Activated naive CD8-positive, alpha-beta T cell treated with anti-CD3 and anti-CD28 coated beads, Interleukin-2, amount 10 ng/mL, durations not matched to agents 7 days and 5 days (primary cell): ENCODE results near the gene APOL2. TPM values are rescaled to one million over a fixed set of nuclear protein-coding genes. Genes with fewer than 3 reads are reported as not detected.
A peak's percentile ranks its signal among the peaks of the same experiment; 100 is the strongest.
"Not testable (repeated sequence)": the region's sequence is repeated elsewhere in the genome, so short reads cannot be mapped to it uniquely, and the experiment has no call there.

Experiments used
- ATAC-seq: fragments of 150-1000 bp; cut with Tn5 transposase; one replicate; pipeline ENCODE4 v1.10.0; 2021; ENCODE audit warnings: low read depth, moderate library complexity
- POLR2A ChIA-PET: fragments of 350-600 bp; sonication (Branson Sonifier 250); formaldehyde crosslinking; loops from one replicate; lab custom pipeline; 2021; ENCODE audit warnings: antibody characterized with exemption; lab: Charles Lee
- DNase-seq: peaks from one replicate; pipeline ENCODE4 v3.0.0; 2021
- H3K27ac Mint-ChIP-seq: one replicate; pipeline ENCODE4 v1.8.0; 2022; ENCODE audit warnings: mild to moderate bottlenecking, mixed read lengths
- H3K27me3 Mint-ChIP-seq: one replicate; pipeline ENCODE4 v1.8.0; 2022; ENCODE audit warnings: mild to moderate bottlenecking, moderate library complexity, mixed read lengths
- H3K36me3 Mint-ChIP-seq: one replicate; pipeline ENCODE4 v1.8.0; 2021; ENCODE audit warnings: mild to moderate bottlenecking, mixed read lengths
- H3K4me1 Mint-ChIP-seq: one replicate; pipeline ENCODE4 v1.8.0; 2021; ENCODE audit warnings: mixed read lengths
- H3K4me3 Mint-ChIP-seq: one replicate; pipeline ENCODE4 v1.8.0; 2022; ENCODE audit warnings: mild to moderate bottlenecking, moderate library complexity, mixed read lengths
- H3K9me3 Mint-ChIP-seq: one replicate; pipeline ENCODE4 v1.8.0; 2021; ENCODE audit warnings: mixed read lengths
- total RNA-seq, 2 experiments: library from RNA; stranded (reverse); gene quantifications; one replicate each; pipeline ENCODE4 v1.2.3, GENCODE V29; 2021

APOL2 gene
- total RNA-seq, 2 experiments from 2014 or later: 77.8 to 85.0 TPM

DNA sequence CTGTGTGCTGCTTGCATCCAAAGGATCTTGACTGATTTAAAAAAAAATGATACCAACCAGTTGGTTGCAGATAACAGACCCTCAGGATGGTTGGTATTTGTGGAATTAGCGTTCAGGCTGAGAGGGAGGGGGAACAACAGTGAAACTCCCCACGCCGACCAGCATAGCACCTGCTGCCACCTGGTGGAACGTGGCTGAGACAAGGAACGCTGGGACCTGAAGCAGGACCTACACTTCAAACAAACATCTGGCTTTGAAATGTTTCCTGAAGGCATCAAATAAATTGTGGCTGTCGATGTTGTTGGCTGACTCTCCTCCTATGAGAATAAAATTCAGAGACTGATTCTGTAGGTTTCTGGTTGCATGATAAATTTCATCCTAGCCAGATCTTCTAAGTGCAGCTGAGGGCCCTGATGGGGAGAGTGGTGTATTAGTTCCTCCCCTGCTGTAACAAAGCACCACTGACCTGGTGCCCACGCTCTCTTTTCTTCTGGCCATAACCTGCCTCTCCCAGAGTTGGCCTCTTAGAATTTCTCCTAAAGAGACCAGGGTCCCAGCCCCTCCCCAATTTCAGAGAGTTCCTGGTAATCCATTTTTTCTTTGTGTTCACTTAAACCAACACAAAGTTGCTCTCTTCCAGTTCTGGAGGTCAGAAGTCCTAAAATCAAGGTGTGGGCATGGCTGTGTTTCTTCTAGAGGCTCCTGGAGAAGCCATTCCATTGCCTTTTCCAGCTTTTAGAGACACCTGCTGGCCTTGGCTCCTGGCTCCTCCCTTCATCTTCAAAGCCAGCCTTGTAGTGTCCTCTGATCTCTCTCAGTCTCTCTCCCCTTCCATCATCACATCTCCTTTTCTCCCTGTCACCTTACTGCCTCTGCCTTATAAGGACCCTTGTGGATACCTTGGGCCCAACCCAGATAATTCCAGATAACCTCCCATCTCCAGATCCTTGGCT is 17.3 kb downstream of the APOL2 start:
- H3K27ac Mint-ChIP-seq: peak overlapping the region; percentile 9

DNA sequence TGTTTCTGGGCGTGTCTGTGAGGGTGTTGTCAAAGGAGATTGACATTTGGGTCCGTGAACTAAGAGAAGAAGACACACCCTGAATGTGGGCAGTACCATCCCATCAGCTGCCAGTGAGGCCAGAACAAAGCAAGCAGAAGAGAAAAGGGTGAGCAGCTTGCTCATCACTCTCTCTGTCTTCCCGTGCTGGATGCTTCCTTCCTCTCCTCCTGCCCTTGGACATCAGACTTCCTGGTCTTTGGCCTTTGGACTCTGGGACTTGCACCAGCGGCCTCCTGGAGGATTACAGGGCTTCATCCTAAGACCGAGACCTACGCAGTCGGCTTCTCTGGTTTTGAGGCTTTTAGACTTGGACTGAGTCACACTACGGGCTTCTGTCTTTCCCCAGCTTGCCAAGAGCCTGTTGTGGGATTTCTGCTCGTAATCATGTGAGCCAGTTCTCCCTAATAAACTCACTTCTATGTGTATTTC is 18.8 kb downstream of the APOL2 start:
- Mint-ChIP-seq H3K36me3 (peaks cover 2% of the 10 kb centered on the region), H3K27ac (no peak overlapping the region), H3K4me1 (peaks cover 2% of the 10 kb centered on the region), H3K9me3 (no peaks in the 10 kb centered on the region), H3K27me3 (peaks cover 42% of the 10 kb centered on the region), H3K4me3 (no peak overlapping the region)
- ATAC-seq (no peak), DNase-seq (no peak)
- POLR2A ChIA-PET: no interaction called here

More for the DNA sequence above, 17.3 kb downstream of the APOL2 start:
- POLR2A ChIA-PET: no interaction called here
- DNase-seq: peak; percentile 59
- Mint-ChIP-seq H3K36me3 (peaks cover 10% of the 10 kb centered on the region), H3K4me1 (peaks cover 2% of the 10 kb centered on the region), H3K27me3 (peaks cover 31% of the 10 kb centered on the region), H3K4me3 (peak overlapping the region; percentile 54), H3K9me3 (no peaks in the 10 kb centered on the region)
- ATAC-seq: peak; percentile 86

- Mint-ChIP-seq H3K36me3 (no peaks in the 10 kb centered on the region), H3K9me3 (no peaks in the 10 kb centered on the region), H3K27me3 (peaks cover 49% of the 10 kb centered on the region), H3K4me1 (peaks cover 2% of the 10 kb centered on the region), H3K4me3 (no peak overlapping the region), H3K27ac (no peak overlapping the region)
- POLR2A ChIA-PET: no interaction called here
- no peak for ATAC-seq
- no peak for DNase-seq
These were observed 20.6 kb downstream of the APOL2 start for GRCh38 chr22:36218648-36219193.

GRCh38 chr22:36215981-36216380 is 23.3 kb downstream of the APOL2 start:
- POLR2A ChIA-PET: no interaction called here
- H3K27ac Mint-ChIP-seq: no peak overlapping the region

GRCh38 chr22:36213586-36213985 is 25.7 kb downstream of the APOL2 start:
- no peak overlapping the region for H3K27ac Mint-ChIP-seq
- peaks cover 7% of the 10 kb centered on the region for H3K9me3 Mint-ChIP-seq
- H3K36me3 Mint-ChIP-seq: peaks cover 8% of the 10 kb centered on the region
- peaks cover 21% of the 10 kb centered on the region for H3K4me1 Mint-ChIP-seq
- H3K27me3 Mint-ChIP-seq: peaks cover 40% of the 10 kb centered on the region
- DNase-seq: no peak
- POLR2A ChIA-PET: no interaction called here
- H3K4me3 Mint-ChIP-seq: no peak overlapping the region
- no peak for ATAC-seq

More at GRCh38 chr22:36215981-36216380, 23.3 kb downstream of the APOL2 start:
- Mint-ChIP-seq H3K4me1 (peaks cover 10% of the 10 kb centered on the region), H3K27me3 (peaks cover 58% of the 10 kb centered on the region), H3K4me3 (no peak overlapping the region), H3K9me3 (no peaks in the 10 kb centered on the region), H3K36me3 (peaks cover 2% of the 10 kb centered on the region)
- DNase-seq (no peak), ATAC-seq (no peak)

- Mint-ChIP-seq H3K36me3 (peaks cover 8% of the 10 kb centered on the region), H3K27ac (no peak overlapping the region), H3K9me3 (peaks cover 7% of the 10 kb centered on the region), H3K4me3 (no peak overlapping the region), H3K27me3 (peaks cover 34% of the 10 kb centered on the region), H3K4me1 (peaks cover 26% of the 10 kb centered on the region)
- POLR2A ChIA-PET: no interaction called here
- no peak for ATAC-seq
- DNase-seq: no peak
These were observed 26.4 kb downstream of the APOL2 start for GRCh38 chr22:36212901-36213300.

DNA sequence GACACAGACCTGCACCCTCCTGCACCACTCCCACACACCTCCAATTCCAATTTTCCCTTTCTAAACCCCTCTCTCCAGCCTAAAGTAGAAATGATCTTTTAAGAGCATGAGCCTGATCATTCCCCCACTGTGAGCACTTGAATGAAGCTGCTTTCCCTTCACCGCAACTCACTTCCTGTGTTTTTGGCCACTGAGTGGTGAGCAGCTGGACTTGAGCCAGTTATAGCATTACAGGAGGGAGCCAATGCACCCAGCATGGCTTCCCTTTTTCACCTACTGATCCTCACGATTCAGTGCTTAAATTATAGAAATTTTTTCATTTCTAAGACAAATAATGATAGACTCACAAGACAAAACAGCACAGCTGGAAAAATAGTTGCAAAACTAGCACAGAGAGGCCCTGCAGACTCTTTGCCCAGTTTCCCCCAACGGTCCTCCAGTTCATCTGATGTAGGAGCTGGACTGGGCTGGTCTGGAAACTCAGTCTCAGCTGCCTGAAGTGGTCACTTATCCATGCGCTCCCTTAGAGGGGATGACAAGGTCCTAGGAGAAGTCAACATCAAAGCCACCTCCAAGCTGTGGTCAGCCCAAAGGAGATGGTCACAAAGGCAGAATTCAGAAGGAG is 28.0 kb downstream of the APOL2 start:
- Mint-ChIP-seq H3K4me1 (peaks cover 26% of the 10 kb centered on the region), H3K27ac (peak overlapping the region; percentile 65), H3K4me3 (peak overlapping the region; percentile 64), H3K36me3 (peaks cover 8% of the 10 kb centered on the region), H3K27me3 (peaks cover 24% of the 10 kb centered on the region), H3K9me3 (peaks cover 7% of the 10 kb centered on the region)
- peak; percentile 56 for ATAC-seq
- POLR2A ChIA-PET: interaction anchor here (1.1 to 1.3 kb wide), 2 partner anchors 9 to 17 kb away, joined by 3 to 4 read pairs; no protein-coding TSS in a partner anchor
- no peak for DNase-seq

GRCh38 chr22:36210224-36210623 is 29.1 kb downstream of the APOL2 start:
- ATAC-seq (no peak), DNase-seq (no peak)
- Mint-ChIP-seq H3K9me3 (peaks cover 7% of the 10 kb centered on the region), H3K27ac (no peak overlapping the region), H3K4me1 (peaks cover 28% of the 10 kb centered on the region), H3K27me3 (peaks cover 13% of the 10 kb centered on the region), H3K4me3 (no peak overlapping the region), H3K36me3 (peaks cover 8% of the 10 kb centered on the region)
- POLR2A ChIA-PET: no interaction called here

- H3K36me3 Mint-ChIP-seq, H3K27ac Mint-ChIP-seq, DNase-seq, H3K9me3 Mint-ChIP-seq, ATAC-seq, H3K4me3 Mint-ChIP-seq, POLR2A ChIA-PET: not testable (repeated sequence)
- Mint-ChIP-seq H3K27me3 (peaks cover 13% of the 10 kb centered on the region), H3K4me1 (peaks cover 30% of the 10 kb centered on the region)
These were observed 29.8 kb downstream of the APOL2 start for GRCh38 chr22:36209488-36209908.

- Mint-ChIP-seq H3K36me3 (peaks cover 8% of the 10 kb centered on the region), H3K4me1 (peaks cover 32% of the 10 kb centered on the region), H3K27me3 (peaks cover 12% of the 10 kb centered on the region), H3K9me3 (peaks cover 7% of the 10 kb centered on the region), H3K27ac (no peak overlapping the region), H3K4me3 (no peak overlapping the region)
- POLR2A ChIA-PET: no interaction called here
- no peak for DNase-seq
- no peak for ATAC-seq
These were observed 30.4 kb downstream of the APOL2 start for GRCh38 chr22:36208914-36209313.

DNA sequence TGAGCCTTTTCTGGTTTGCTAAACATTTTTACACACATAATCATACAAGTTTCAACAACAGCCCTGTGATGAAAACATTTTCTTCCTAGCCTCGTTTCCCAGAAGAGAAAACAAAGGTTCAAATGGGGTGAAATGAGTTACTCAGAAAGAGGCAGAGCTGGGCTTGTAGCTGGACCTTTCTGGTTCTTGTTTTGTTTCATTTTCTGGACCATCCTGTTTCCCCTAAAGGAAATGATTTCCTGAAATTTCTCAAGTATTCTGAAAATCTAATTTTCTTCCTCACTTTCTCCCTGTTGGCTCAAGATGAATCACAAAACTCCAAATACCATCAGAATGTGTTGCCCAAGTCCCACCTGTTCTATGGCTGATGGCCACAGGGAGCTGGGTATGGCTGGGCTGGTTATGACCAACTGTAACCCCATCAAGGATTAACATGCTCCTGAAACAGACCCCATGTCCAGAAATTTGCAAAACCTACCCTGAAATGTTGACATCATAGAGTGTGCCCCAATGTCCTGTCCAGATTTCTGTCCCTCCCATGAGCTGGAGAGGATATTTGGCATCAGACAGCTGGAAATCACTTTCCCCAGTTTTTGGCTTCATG is 31.1 kb downstream of the APOL2 start:
- peaks cover 7% of the 10 kb centered on the region for H3K9me3 Mint-ChIP-seq
- POLR2A ChIA-PET: no interaction called here
- H3K27ac Mint-ChIP-seq: no peak overlapping the region
- no peak for ATAC-seq
- H3K4me3 Mint-ChIP-seq: no peak overlapping the region
- peaks cover 6% of the 10 kb centered on the region for H3K27me3 Mint-ChIP-seq
- no peak for DNase-seq
- peaks cover 8% of the 10 kb centered on the region for H3K36me3 Mint-ChIP-seq
- H3K4me1 Mint-ChIP-seq: peaks cover 34% of the 10 kb centered on the region

GRCh38 chr22:36206255-36206654 is 33.1 kb downstream of the APOL2 start:
- Mint-ChIP-seq H3K27ac (no peak overlapping the region), H3K4me1 (peaks cover 40% of the 10 kb centered on the region), H3K27me3 (no peaks in the 10 kb centered on the region), H3K9me3 (peaks cover 7% of the 10 kb centered on the region), H3K4me3 (no peak overlapping the region), H3K36me3 (peaks cover 8% of the 10 kb centered on the region)
- ATAC-seq (no peak), DNase-seq (no peak)
- POLR2A ChIA-PET: no interaction called here

- H3K4me3 Mint-ChIP-seq, H3K27ac Mint-ChIP-seq, POLR2A ChIA-PET, DNase-seq, H3K36me3 Mint-ChIP-seq, H3K27me3 Mint-ChIP-seq, ATAC-seq, H3K9me3 Mint-ChIP-seq: not testable (repeated sequence)
- peaks cover 38% of the 10 kb centered on the region for H3K4me1 Mint-ChIP-seq
These were observed 33.8 kb downstream of the APOL2 start for GRCh38 chr22:36205573-36205972.
